Neuronal stem cell (in vitro differentiated cells): ENCODE results near the gene URM1.

Source experiments
- DNase-seq: peaks from one replicate; pipeline ENCODE4 v3.0.0-alpha.2; 2013; ENCODE audit warnings: low spot score
- H2AFZ ChIP-seq: one replicate; pipeline ENCODE4 v1.6.1; 2013; ENCODE audit warnings: mild to moderate bottlenecking, low read length, inconsistent platforms
- H2AK5ac ChIP-seq: 2 replicates; pipeline ENCODE4 v1.6.1; 2013; ENCODE audit warnings: low read depth, mild to moderate bottlenecking, inconsistent platforms, low read length, moderate library complexity, mixed read lengths
- H2BK120ac ChIP-seq: 2 replicates; pipeline ENCODE4 v1.6.1; 2013; ENCODE audit warnings: low read depth, mild to moderate bottlenecking, inconsistent platforms, low read length, moderate library complexity, mixed read lengths
- H2BK12ac ChIP-seq: one replicate; pipeline ENCODE4 v1.6.1; 2013; ENCODE audit warnings: low read length, inconsistent platforms
- H2BK15ac ChIP-seq: 2 replicates; pipeline ENCODE4 v1.6.1; 2013; ENCODE audit warnings: mild to moderate bottlenecking, low read length, inconsistent platforms, mixed read lengths
- H2BK5ac ChIP-seq: one replicate; pipeline ENCODE4 v1.6.1; 2013; ENCODE audit warnings: inconsistent platforms, mild to moderate bottlenecking, low read length, moderate library complexity
- H3K14ac ChIP-seq: one replicate; pipeline ENCODE4 v1.6.1; 2013; ENCODE audit warnings: low read length, inconsistent platforms
- H3K18ac ChIP-seq: 2 replicates; pipeline ENCODE4 v1.6.1; 2013; ENCODE audit warnings: low read length, inconsistent platforms
- H3K23ac ChIP-seq: 2 replicates; pipeline ENCODE4 v1.6.1; 2013; ENCODE audit warnings: low read depth, mild to moderate bottlenecking, mixed read lengths, low read length, inconsistent platforms; ENCODE audit not compliant: poor library complexity
- H3K27ac ChIP-seq: replicated peaks from 3 replicates; pipeline ENCODE4 v1.5.1; 2013; ENCODE audit warnings: low read length, inconsistent platforms
- H3K27me3 ChIP-seq, 3 experiments: 2 replicates each; pipeline ENCODE4 v1.6.1; 2013; ENCODE audit warnings: low read length in 3 of 3, mild to moderate bottlenecking in 2 of 3, inconsistent platforms in 1 of 3, low read depth in 1 of 3, mixed read lengths in 1 of 3, moderate library complexity in 1 of 3; ENCODE audit not compliant: control insufficient read depth in 3 of 3, insufficient read depth in 3 of 3
- H3K36me3 ChIP-seq, 2 donors: replicated peaks in 1 of 2; 2 replicates each; pipeline ENCODE4 v1.6.1; 2013; ENCODE audit warnings: low read length in 2 of 2; ENCODE audit not compliant: control insufficient read depth in 2 of 2, insufficient read depth in 2 of 2
- H3K4ac ChIP-seq: 2 replicates; pipeline ENCODE4 v1.6.1; 2013; ENCODE audit warnings: inconsistent platforms, mild to moderate bottlenecking, low read length, moderate library complexity
- H3K4me1 ChIP-seq, 2 donors: 1 replicate in 1 of 2; 2 replicates in 1 of 2; pipeline ENCODE4 v1.6.1; 2013; ENCODE audit warnings: low read length in 2 of 2, low read depth in 1 of 2; ENCODE audit not compliant: control insufficient read depth in 2 of 2, insufficient read depth in 1 of 2
- H3K4me2 ChIP-seq: one replicate; pipeline ENCODE4 v1.6.1; 2013; ENCODE audit warnings: mild to moderate bottlenecking, low read length, inconsistent platforms; ENCODE audit not compliant: insufficient read depth, poor library complexity, severe bottlenecking
- H3K4me3 ChIP-seq, 2 donors: 2 replicates each; pipeline ENCODE4 v1.5.1; 2013; ENCODE audit warnings: low read length in 2 of 2, mild to moderate bottlenecking in 2 of 2, inconsistent platforms in 1 of 2, moderate library complexity in 1 of 2
- H3K79me1 ChIP-seq: one replicate; pipeline ENCODE4 v1.6.1; 2013; ENCODE audit warnings: low read depth, mild to moderate bottlenecking, inconsistent platforms, low read length, moderate library complexity
- H3K9ac ChIP-seq: one replicate; pipeline ENCODE4 v1.6.1; 2013; ENCODE audit warnings: mild to moderate bottlenecking, low read depth, low read length, inconsistent platforms; ENCODE audit not compliant: poor library complexity
- H3K9me3 ChIP-seq, 2 donors: replicated peaks in 1 of 2; 2 replicates each; pipeline versions ENCODE3 to v1.6.1; 2013; ENCODE audit warnings: low read length in 2 of 2, mild to moderate bottlenecking in 2 of 2, inconsistent platforms in 1 of 2, low read depth in 1 of 2, mixed read lengths in 1 of 2, moderate library complexity in 1 of 2; ENCODE audit not compliant: control insufficient read depth in 2 of 2, insufficient read depth in 1 of 2
- H4K8ac ChIP-seq: one replicate; pipeline ENCODE4 v1.6.1; 2013; ENCODE audit warnings: low read depth, mild to moderate bottlenecking, inconsistent platforms, low read length, moderate library complexity
- H4K91ac ChIP-seq: one replicate; pipeline ENCODE4 v1.6.1; 2013; ENCODE audit warnings: low read length, low read depth, mild to moderate bottlenecking, inconsistent platforms; ENCODE audit not compliant: poor library complexity
- WGBS, 2 donors: extraction: QIAGEN DNeasy Blood & Tissue Kit; methylation state at CpG; one replicate each; pipeline ENCODE4 v1.1.7; 2013; ENCODE audit warnings: missing lambda C conversion rate in 2 of 2, mixed read lengths in 1 of 2; ENCODE audit not compliant: insufficient read length in 2 of 2, insufficient replicate concordance in 1 of 2; ENCODE audit errors: extremely low coverage in 2 of 2; 5-methylcytosine and 5-hydroxymethylcytosine counted together

URM1 gene

GRCh38 chr9:128394379-128395168, 23.4 kb downstream of the URM1 start:
- Histone ChIP-seq H3K9me3 (peaks cover 0 to 3% of the 10 kb centered on the region in 2 donors), H3K4ac (no peak overlapping the region), H4K8ac (no peak overlapping the region), H3K4me3 (no peak overlapping the region), H3K36me3 (peaks cover 0 to 31% of the 10 kb centered on the region in 2 donors), H2BK12ac (no peak overlapping the region), H3K23ac (no peak overlapping the region), H2BK15ac (no peak overlapping the region), H3K27ac (no peak overlapping the region), H3K27me3 (peaks cover 0 to 81% (median 30%) of the 10 kb centered on the region in 3 experiments), H2BK5ac (no peak overlapping the region), H3K14ac (no peak overlapping the region), H3K79me1 (no peaks in the 10 kb centered on the region), H2AK5ac (no peak overlapping the region), H3K9ac (no peak overlapping the region), H2AFZ (no peak overlapping the region), H2BK120ac (no peak overlapping the region), H3K18ac (no peak overlapping the region), H3K4me2 (no peak overlapping the region), H4K91ac (no peak overlapping the region), H3K4me1 (peaks cover 11 to 43% of the 10 kb centered on the region in 2 donors)
- no CpG with 5 or more reads among the region's 9 CpGs for WGBS, 2 donors
- DNase-seq, result no peak

GRCh38 chr9:128396970-128397613, 25.9 kb downstream of the URM1 start:
- Histone ChIP-seq H3K9me3 (peaks cover 0 to 4% of the 10 kb centered on the region in 2 donors), H3K4me2 (no peak overlapping the region), H2BK12ac (no peak overlapping the region), H2BK120ac (no peak overlapping the region), H3K79me1 (no peaks in the 10 kb centered on the region), H3K4me3 (no peak overlapping the region), H4K8ac (no peak overlapping the region), H2BK5ac (no peak overlapping the region), H4K91ac (no peak overlapping the region), H3K27me3 (peaks cover 0 to 70% (median 20%) of the 10 kb centered on the region in 3 experiments), H3K14ac (peak overlapping the region; percentile 49), H3K23ac (no peak overlapping the region), H3K4me1 (peaks cover 9 to 20% of the 10 kb centered on the region in 2 donors), H3K18ac (no peak overlapping the region), H2AFZ (peak overlapping the region; percentile 5), H2AK5ac (no peak overlapping the region), H3K36me3 (peaks cover 0 to 6% of the 10 kb centered on the region in 2 donors), H3K27ac (no peak overlapping the region), H2BK15ac (no peak overlapping the region), H3K4ac (no peak overlapping the region), H3K9ac (no peak overlapping the region)
- no CpG with 5 or more reads among the region's 19 CpGs for WGBS, 2 donors
- no peak for DNase-seq

GRCh38 chr9:128397831-128398230, 26.7 kb downstream of the URM1 start:
- H3K23ac ChIP-seq, result no peak overlapping the region
- WGBS, 2 donors, result no CpG with 5 or more reads among the region's 7 CpGs

GRCh38 chr9:128399861-128400260, 28.7 kb downstream of the URM1 start:
- WGBS, 2 donors, result no CpG with 5 or more reads among the region's 3 CpGs
- Histone ChIP-seq H3K14ac (no peak overlapping the region), H3K23ac (no peak overlapping the region), H4K91ac (no peak overlapping the region), H4K8ac (no peak overlapping the region), H3K4me2 (no peak overlapping the region), H2BK120ac (no peak overlapping the region), H3K4me1 (peaks cover under 1 to 14% of the 10 kb centered on the region in 2 donors), H3K27ac (no peak overlapping the region), H2AK5ac (no peak overlapping the region), H3K9ac (no peak overlapping the region), H3K79me1 (no peaks in the 10 kb centered on the region), H3K9me3 (peaks cover 0 to 4% of the 10 kb centered on the region in 2 donors), H3K27me3 (peaks cover 0 to 58% (median 6%) of the 10 kb centered on the region in 3 experiments), H2BK12ac (no peak overlapping the region), H2AFZ (no peak overlapping the region), H3K4me3 (no peak overlapping the region), H3K18ac (no peak overlapping the region), H3K4ac (no peak overlapping the region), H2BK15ac (no peak overlapping the region), H2BK5ac (no peak overlapping the region), H3K36me3 (no peaks in the 10 kb centered on the region)
- DNase-seq, result no peak

More at GRCh38 chr9:128397831-128398230, 26.7 kb downstream of the URM1 start:
- no peak overlapping the region for H3K4ac ChIP-seq
- no peak overlapping the region for H3K27ac ChIP-seq
- no peak overlapping the region for H3K4me3 ChIP-seq
- no peak overlapping the region for H3K14ac ChIP-seq
- no peak overlapping the region for H4K91ac ChIP-seq
- no peak overlapping the region for H3K9ac ChIP-seq
- H2BK12ac ChIP-seq, result no peak overlapping the region
- H2BK120ac ChIP-seq, result no peak overlapping the region
- no peak overlapping the region for H2BK5ac ChIP-seq
- no peak overlapping the region for H2BK15ac ChIP-seq
- H2AFZ ChIP-seq, result no peak overlapping the region
- no peak overlapping the region for H2AK5ac ChIP-seq
- no peak overlapping the region for H3K4me2 ChIP-seq
- H4K8ac ChIP-seq, result no peak overlapping the region
- DNase-seq, result no peak
- H3K9me3 ChIP-seq, result peaks cover 0 to 4% of the 10 kb centered on the region in 2 donors
- H3K36me3 ChIP-seq, result no peaks in the 10 kb centered on the region
- no peak overlapping the region for H3K18ac ChIP-seq
- peaks cover 5 to 19% of the 10 kb centered on the region in 2 donors for H3K4me1 ChIP-seq
- H3K27me3 ChIP-seq, result peaks cover 0 to 65% (median 12%) of the 10 kb centered on the region in 3 experiments
- H3K79me1 ChIP-seq, result no peaks in the 10 kb centered on the region
